BLaER1 (cell line): ENCODE results near the gene KIFC3.

ENCODE experiments used
- H3K27ac ChIP-seq: shearing (Covaris generic); formaldehyde crosslinking; 2 replicates; pipeline ENCODE4 v1.8.1; 2022
- H3K27me3 ChIP-seq: shearing (Covaris generic); formaldehyde crosslinking; 2 replicates; pipeline ENCODE4 v1.8.1; 2022
- H3K36me3 ChIP-seq: shearing (Covaris generic); formaldehyde crosslinking; 2 replicates; pipeline ENCODE4 v1.8.1; 2022
- H3K4me1 ChIP-seq: shearing (Covaris generic); formaldehyde crosslinking; 2 replicates; pipeline ENCODE4 v1.8.1; 2022
- H3K4me2 ChIP-seq: shearing (Covaris generic); formaldehyde crosslinking; 2 replicates; pipeline ENCODE4 v1.8.1; 2022
- H3K4me3 ChIP-seq: shearing (Covaris generic); formaldehyde crosslinking; 2 replicates; pipeline ENCODE4 v1.8.1; 2022
- H3K9ac ChIP-seq: shearing (Covaris generic); formaldehyde crosslinking; 2 replicates; pipeline ENCODE4 v1.8.1; 2022
- H3K9me3 ChIP-seq: shearing (Covaris generic); formaldehyde crosslinking; 2 replicates; pipeline ENCODE4 v1.8.1; 2022
- H4K20me1 ChIP-seq: shearing (Covaris generic); formaldehyde crosslinking; 2 replicates; pipeline ENCODE4 v1.8.1; 2022
- Cebpa-rat ChIP-seq: shearing (Covaris generic); IDR thresholded peaks from 2 replicates; pipeline ENCODE4 v1.8.1; 2022

KIFC3 gene

DNA sequence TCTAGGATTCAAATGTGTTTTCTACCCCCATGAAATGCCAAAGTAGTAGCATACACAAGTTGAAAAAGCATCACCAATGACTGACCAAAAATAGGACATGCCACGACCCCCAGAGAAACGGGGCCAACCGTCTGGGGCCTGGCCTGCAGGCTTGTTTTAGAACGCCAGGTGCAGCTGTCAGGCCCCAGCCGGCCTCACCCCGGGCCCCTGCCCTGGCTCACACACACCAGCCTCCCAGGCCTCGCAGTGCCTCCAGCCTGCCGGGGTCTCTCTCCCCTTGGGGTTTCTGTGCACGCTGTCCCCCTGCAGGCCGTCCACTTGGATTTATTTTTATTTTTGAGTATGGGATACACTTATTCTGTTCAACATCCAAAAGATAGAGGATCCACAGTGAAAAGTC lies 58.8 kb downstream of the KIFC3 start:
- no peaks in the 10 kb centered on the region for H3K27me3 ChIP-seq
- no peaks in the 10 kb centered on the region for H4K20me1 ChIP-seq
- peaks cover 75% of the 10 kb centered on the region for H3K4me1 ChIP-seq
- H3K36me3 ChIP-seq = peaks cover 61% of the 10 kb centered on the region
- H3K27ac ChIP-seq = peak overlapping the region; percentile 86
- H3K4me3 ChIP-seq = peak overlapping the region; percentile 37
- H3K9me3 ChIP-seq = no peaks in the 10 kb centered on the region
- TF ChIP-seq Cebpa-rat = no peak
- peak overlapping the region; percentile 77 for H3K9ac ChIP-seq
- H3K4me2 ChIP-seq = peak overlapping the region; percentile 93

DNA sequence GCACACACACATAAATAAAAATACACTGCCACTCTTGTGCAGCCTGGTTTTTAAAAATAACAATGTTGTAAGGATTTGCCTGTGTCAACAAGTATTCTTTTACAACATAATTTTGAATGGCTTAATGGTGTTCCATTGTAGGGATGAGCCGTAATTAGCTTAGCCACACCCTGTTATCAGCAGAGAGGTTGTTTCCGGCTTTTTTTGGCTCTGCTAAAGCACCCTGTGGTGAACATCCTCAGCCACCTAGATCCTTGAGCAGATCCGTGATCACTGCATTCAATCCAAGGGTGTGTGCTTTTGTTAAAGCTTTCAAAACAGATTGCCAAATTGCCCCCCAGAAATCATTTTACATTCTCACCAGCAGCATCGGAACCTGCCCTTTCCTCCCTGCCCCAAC lies 59.7 kb downstream of the KIFC3 start:
- TF ChIP-seq Cebpa-rat = no peak
- H3K27ac ChIP-seq = peak overlapping the region; percentile 86
- peak overlapping the region; percentile 93 for H3K4me2 ChIP-seq
- H3K9me3 ChIP-seq = no peaks in the 10 kb centered on the region
- H4K20me1 ChIP-seq = no peaks in the 10 kb centered on the region
- H3K4me1 ChIP-seq = peaks cover 83% of the 10 kb centered on the region
- peaks cover 61% of the 10 kb centered on the region for H3K36me3 ChIP-seq
- H3K4me3 ChIP-seq = no peak overlapping the region
- no peaks in the 10 kb centered on the region for H3K27me3 ChIP-seq
- H3K9ac ChIP-seq = peak overlapping the region; percentile 77

DNA sequence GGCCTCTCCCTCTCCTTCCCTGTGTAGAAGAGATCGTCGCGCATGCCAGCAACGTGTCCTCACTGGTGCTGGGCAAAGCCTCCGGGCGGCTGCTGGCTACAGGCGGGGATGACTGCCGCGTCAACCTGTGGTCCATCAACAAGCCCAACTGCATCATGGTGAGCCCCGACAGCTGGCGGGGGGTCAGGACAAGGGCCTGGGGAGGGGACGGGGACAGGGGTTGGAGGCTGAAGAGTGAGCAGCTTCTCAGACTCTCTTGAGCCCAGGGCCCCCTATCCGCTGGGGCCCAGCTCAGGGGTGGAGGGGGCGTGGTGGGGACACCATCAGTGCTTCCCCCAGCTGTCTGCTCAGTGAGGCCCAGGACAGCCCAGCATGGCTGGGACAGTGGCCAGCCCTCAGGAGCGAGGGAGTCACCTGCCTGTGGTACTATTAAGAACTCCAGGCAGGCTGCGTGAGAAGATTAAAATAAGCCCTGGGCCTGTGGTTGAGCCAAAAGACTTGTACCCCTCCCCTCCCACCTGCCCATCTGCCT lies 60.6 kb downstream of the KIFC3 start:
- H3K4me2 ChIP-seq = peak overlapping the region; percentile 93
- peaks cover 60% of the 10 kb centered on the region for H3K36me3 ChIP-seq
- 0 out of 2 replicates have a peak overlapping the region, but pooled peaks have one; percentile 77 for H3K9ac ChIP-seq
- H3K9me3 ChIP-seq = no peaks in the 10 kb centered on the region
- H3K4me1 ChIP-seq = peaks cover 92% of the 10 kb centered on the region
- H4K20me1 ChIP-seq = no peaks in the 10 kb centered on the region
- no peaks in the 10 kb centered on the region for H3K27me3 ChIP-seq
- peak overlapping the region; percentile 86 for H3K27ac ChIP-seq
- TF ChIP-seq Cebpa-rat = no peak
- H3K4me3 ChIP-seq = no peak overlapping the region

DNA sequence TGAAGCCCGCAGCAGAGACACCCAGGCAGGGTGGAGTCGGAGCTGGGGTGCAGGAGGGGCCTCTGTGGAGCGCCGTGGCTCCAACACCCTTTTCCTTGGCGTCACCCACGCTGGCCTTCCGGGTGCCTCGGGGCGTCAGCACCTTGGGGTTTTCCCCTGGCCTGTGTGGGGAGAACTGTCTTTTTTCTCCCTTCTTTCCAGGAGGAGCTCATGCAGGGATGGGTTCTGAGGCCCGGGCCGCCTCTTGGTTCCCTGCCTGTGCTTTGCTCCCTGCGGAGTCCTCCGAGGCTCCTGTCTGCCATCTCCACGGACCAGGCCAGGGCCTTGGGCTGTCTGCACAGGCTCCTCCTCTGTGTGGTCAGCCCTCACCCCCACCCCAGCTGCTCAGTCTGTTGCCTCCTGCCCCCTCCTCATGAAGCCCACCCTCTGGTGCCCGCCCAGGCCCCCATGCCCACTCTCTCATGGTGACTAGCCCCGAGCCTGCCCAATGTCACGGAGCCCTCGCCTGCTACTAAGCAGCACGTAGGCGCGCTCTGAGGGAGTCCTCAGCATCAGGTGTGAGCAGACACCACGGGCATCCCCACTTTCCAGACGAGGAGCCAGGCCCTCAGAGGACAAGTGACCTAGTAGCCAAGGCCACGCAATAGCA lies 61.7 kb downstream of the KIFC3 start:
- H3K27me3 ChIP-seq = no peaks in the 10 kb centered on the region
- no peak for TF ChIP-seq Cebpa-rat
- H4K20me1 ChIP-seq = no peaks in the 10 kb centered on the region
- peak overlapping the region; percentile 25; the same call in 1 of the 2 replicates for H3K9ac ChIP-seq
- no peaks in the 10 kb centered on the region for H3K9me3 ChIP-seq
- peak overlapping the region; percentile 93; the same call in 1 of the 2 replicates for H3K4me2 ChIP-seq
- H3K4me1 ChIP-seq = peaks cover 90% of the 10 kb centered on the region
- H3K27ac ChIP-seq = peak overlapping the region; percentile 86
- H3K36me3 ChIP-seq = peaks cover 53% of the 10 kb centered on the region
- no peak overlapping the region for H3K4me3 ChIP-seq

DNA sequence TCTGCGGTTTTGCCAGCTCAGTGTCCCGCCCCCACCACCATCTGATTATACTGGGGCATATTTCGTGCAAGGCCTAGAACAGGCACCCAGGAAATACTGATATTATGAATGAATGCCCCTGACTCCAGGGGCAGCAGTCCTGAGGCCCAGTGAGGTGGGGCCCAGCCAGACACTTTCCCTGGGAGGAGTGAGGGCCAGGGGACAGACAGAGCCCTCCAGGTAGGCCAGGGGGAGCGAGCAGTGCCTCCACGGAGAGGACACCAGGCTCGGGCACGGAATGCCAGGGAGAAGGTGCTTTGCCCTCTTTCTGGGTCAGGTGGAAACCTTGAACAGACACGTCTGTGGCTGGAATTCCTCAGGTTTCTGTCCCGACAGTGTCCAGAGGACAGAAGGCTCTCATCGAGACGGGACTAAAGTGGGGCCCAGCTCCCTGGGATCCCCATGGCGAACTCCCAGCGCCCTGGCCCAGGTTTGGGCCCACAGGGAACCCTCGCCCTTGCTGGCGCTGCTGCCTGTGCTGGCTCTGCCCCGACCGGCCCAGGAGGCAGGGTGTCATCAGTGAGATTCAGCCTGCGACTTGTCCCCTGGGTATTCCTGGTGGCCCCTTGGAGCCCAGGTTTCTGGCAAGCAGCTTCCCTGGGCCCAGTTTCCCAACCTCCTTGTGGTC lies 62.4 kb downstream of the KIFC3 start:
- Histone ChIP-seq H3K36me3 (peaks cover 53% of the 10 kb centered on the region), H3K9ac (peak overlapping the region; percentile 25)

DNA sequence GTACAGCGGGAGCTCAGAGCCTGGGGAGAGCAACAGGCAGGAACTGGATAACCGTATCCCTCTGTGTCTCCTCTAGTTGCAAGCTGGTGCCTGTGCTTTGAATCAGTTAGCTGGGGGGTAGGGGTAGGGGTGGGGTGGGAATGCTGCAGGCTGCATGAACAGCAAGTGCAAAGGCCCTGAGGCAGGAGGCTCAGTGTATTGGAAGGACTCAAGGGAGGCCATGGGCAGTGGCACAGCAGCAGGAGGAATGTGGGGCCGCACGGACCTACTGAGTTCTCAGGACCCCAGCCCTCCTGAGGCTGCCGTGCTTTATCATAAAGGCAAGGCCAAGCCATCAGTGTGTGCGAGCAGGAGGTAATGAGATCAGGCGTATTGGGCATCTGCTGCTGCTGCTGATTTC lies 63.4 kb downstream of the KIFC3 start:
- Histone ChIP-seq H3K4me3 (no peak overlapping the region), H3K27ac (0 out of 2 replicates have a peak overlapping the region, but pooled peaks have one; percentile 86), H3K4me2 (peak overlapping the region; percentile 12; the same call in 1 of the 2 replicates), H3K36me3 (peaks cover 44% of the 10 kb centered on the region), H3K9ac (no peak overlapping the region), H4K20me1 (no peaks in the 10 kb centered on the region), H3K9me3 (no peaks in the 10 kb centered on the region), H3K27me3 (no peaks in the 10 kb centered on the region), H3K4me1 (peaks cover 85% of the 10 kb centered on the region)
- no peak for TF ChIP-seq Cebpa-rat

More for the DNA sequence above, 62.4 kb downstream of the KIFC3 start:
- Histone ChIP-seq H3K27ac (peak overlapping the region; percentile 86), H3K9me3 (no peaks in the 10 kb centered on the region), H3K4me3 (no peak overlapping the region), H3K27me3 (no peaks in the 10 kb centered on the region), H4K20me1 (no peaks in the 10 kb centered on the region), H3K4me2 (peak overlapping the region; percentile 12; the same call in 1 of the 2 replicates), H3K4me1 (peaks cover 86% of the 10 kb centered on the region)
- no peak for TF ChIP-seq Cebpa-rat

DNA sequence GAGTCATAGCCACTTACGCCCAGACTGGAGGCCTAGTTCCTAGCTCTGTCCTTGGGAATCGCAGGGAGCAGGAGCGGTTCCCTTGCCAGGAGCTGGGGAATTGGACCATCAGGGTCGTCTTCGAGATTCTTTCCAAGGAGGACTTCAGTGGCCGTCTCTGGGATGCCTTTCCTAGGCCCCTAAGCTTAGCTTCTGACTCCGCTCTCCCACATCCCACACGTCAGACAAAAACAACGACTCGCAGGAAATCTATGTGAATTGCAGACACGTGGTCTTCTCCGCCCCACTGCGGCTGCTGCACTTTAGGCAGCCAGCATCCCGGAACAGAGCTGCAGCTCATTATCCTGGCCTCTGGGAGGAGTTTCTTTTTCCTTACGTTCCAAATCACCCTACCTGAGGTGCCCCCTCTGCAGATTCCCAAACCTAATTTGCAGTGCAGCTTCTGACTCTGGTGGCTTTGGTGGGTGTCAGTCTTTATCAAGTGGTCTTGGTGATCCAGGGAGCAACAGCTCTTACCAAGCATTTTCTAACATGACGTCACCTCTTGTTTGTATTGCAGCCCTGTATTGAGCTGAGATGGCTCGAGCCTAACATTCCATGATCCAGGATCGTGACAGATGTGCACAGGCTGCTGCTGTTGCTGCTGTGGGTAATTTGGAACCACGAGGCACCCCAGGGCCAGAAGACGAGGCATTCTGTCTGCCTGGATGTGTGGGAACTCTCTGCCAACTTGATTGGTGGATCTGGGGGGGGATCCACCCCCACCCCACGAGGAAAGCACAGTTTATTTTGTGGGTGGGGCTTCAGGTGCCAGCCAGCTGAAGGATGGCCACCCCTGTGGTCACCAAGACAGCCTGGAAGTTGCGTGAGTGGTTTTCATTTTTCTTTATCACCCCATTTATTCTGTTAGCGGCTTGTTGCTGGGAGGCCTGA lies 65.6 kb downstream of the KIFC3 start:
- peak overlapping the region; percentile 95 for H3K4me2 ChIP-seq
- H3K9ac ChIP-seq = peak overlapping the region; percentile 82
- H3K4me1 ChIP-seq = peaks cover 64% of the 10 kb centered on the region
- TF ChIP-seq Cebpa-rat = no peak
- H3K9me3 ChIP-seq = peaks cover 11% of the 10 kb centered on the region; the same call in 1 of the 2 replicates
- peak overlapping the region; percentile 92 for H3K4me3 ChIP-seq
- H3K27me3 ChIP-seq = no peaks in the 10 kb centered on the region
- H4K20me1 ChIP-seq = no peaks in the 10 kb centered on the region
- peaks cover 39% of the 10 kb centered on the region for H3K36me3 ChIP-seq
- H3K27ac ChIP-seq = peak overlapping the region; percentile 66

DNA sequence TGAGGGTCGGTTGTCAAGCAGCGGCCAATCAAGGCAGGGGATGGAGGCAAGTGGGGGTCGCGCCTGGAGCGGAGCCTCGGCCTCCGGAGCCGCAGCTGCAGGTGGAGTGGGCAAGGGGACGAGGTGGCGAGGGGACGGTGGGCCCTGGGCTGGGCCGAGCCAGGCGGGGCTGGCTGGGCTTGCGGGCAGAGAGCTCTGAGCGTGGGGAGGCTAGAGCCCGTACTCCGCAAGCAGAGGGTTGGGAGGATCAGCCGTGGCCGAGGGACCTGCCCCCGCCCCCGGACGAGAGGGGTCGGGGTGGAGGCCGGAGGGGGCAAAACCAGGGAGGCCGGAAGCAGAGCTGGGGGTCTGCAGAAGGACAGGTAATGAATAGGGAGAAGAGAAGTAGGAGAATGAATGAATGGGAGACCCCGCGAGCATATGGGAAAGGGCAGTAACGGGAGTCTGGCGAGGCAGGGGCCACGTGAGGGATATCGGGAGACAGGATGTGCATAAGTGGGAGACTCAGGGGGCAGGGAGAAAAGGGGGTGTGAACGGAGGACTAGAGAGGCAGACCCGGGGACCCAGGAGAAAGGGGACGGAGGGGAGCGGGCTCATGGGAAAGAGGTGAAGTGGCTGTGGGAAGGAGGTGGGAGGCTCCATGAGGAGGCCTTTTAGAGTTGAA lies 66.4 kb downstream of the KIFC3 start, which contains the start of gene KATNB1:
Gene KATNB1, plus strand, starts transcription at position 16 of the 664 bp plus-strand sequence. CDS start 1,474 bp downstream, outside the sequence.
- Histone ChIP-seq H3K9me3 (peaks cover 11% of the 10 kb centered on the region; the same call in 1 of the 2 replicates), H3K4me1 (peaks cover 56% of the 10 kb centered on the region), H4K20me1 (no peaks in the 10 kb centered on the region), H3K27me3 (no peaks in the 10 kb centered on the region), H3K9ac (peak within 1 kb of the TSS; percentile 94), H3K27ac (peak within 1 kb of the TSS; percentile 97), H3K4me3 (peak within 1 kb of the TSS; percentile 92), H3K36me3 (peaks cover 37% of the 10 kb centered on the region), H3K4me2 (peak within 1 kb of the TSS; percentile 99)
- TF ChIP-seq Cebpa-rat = no peak
